Upper lobe of left lung (tissue), 4 donors: ENCODE data around the gene KDM3A.

ENCODE experiments used
- CTCF ChIP-seq, 6 experiments: fragments of 450-650 bp in 4 of 6; fragments of 200-600 bp in 2 of 6; sonication (generic) in 2 of 6; IDR thresholded peaks; one replicate each; pipeline ENCODE4 v1.5.1; 2016 to 2019; ENCODE audit warnings: antibody characterized with exemption in 6 of 6
- EP300 ChIP-seq, 4 donors: sonication (generic); formaldehyde crosslinking; IDR thresholded peaks; one replicate each; pipeline ENCODE4 v1.5.1; 2017; ENCODE audit warnings: antibody characterized with exemption in 4 of 4, control low read depth in 2 of 4
- POLR2A ChIP-seq, 4 donors: fragments of 450-650 bp; IDR thresholded peaks; one replicate each; pipeline ENCODE4 v1.5.1; 2016 to 2017; ENCODE audit warnings: antibody characterized with exemption in 4 of 4, mild to moderate bottlenecking in 2 of 4

- TF ChIP-seq CTCF (IDR thresholded peaks at IDR 0.05): peak in 1 of 6 experiments; percentile 16
- TF ChIP-seq EP300 (IDR thresholded peaks at IDR 0.05): peak in 2 of 4 donors; percentile 12 to 26
- TF ChIP-seq POLR2A (IDR thresholded peaks at IDR 0.05): no peak
Measured at GRCh38 chr2:86440631-86441391, at the start of gene KDM3A.
